IMR-90 (cell line): ENCODE results near the gene AHNAK.

ENCODE experiments used
- CEBPB ChIP-seq: IDR thresholded peaks from 2 replicates; pipeline ENCODE4 v1.6.1; 2012; ENCODE audit warnings: low read depth, low read length, improper control_type of control experiment
- CHD1 ChIP-seq: IDR thresholded peaks from 2 replicates; pipeline ENCODE4 v1.6.1; 2012; ENCODE audit warnings: low read depth, low read length, improper control_type of control experiment
- FOS ChIP-seq: fragments of 150-350 bp; IDR thresholded peaks from 2 replicates; pipeline ENCODE4 v1.6.1; 2016; ENCODE audit warnings: low read depth, low read length
- MAFK ChIP-seq: IDR thresholded peaks from 2 replicates; pipeline ENCODE4 v1.6.1; 2012; ENCODE audit warnings: low read depth, low read length, improper control_type of control experiment
- MXI1 ChIP-seq: IDR thresholded peaks from 2 replicates; pipeline ENCODE4 v1.6.1; 2012; ENCODE audit warnings: low read depth, mild to moderate bottlenecking, low read length, moderate library complexity, borderline replicate concordance
- NFE2L2 ChIP-seq: fragments of 150-350 bp; IDR thresholded peaks from 2 replicates; pipeline ENCODE4 v1.6.1; 2016; ENCODE audit warnings: low read depth, mild to moderate bottlenecking, low read length
- POLR2A ChIP-seq: IDR thresholded peaks from 2 replicates; pipeline ENCODE4 v1.6.1; 2012; ENCODE audit warnings: mild to moderate bottlenecking, low read depth, low read length
- RAD21 ChIP-seq: IDR thresholded peaks from 2 replicates; pipeline ENCODE4 v1.6.1; 2012; ENCODE audit warnings: low read length, improper control_type of control experiment
- RCOR1 ChIP-seq: IDR thresholded peaks from 2 replicates; pipeline ENCODE4 v1.6.1; 2012; ENCODE audit warnings: mild to moderate bottlenecking, low read length, improper control_type of control experiment; ENCODE audit not compliant: insufficient replicate concordance
- TF ChIP-seq, protein P1 (sequence below): conservative IDR thresholded peaks from 2 replicates; pipeline ENCODE4 v1.5.1; 2012; ENCODE audit warnings: mild to moderate bottlenecking, low read depth, low read length, improper control_type of control experiment
- TF ChIP-seq, protein P2 (sequence below): fragments of 150-350 bp; IDR thresholded peaks from 2 replicates; pipeline ENCODE4 v1.6.1; 2017; ENCODE audit warnings: mild to moderate bottlenecking, antibody characterized with exemption, low read length, low read depth

DNA sequence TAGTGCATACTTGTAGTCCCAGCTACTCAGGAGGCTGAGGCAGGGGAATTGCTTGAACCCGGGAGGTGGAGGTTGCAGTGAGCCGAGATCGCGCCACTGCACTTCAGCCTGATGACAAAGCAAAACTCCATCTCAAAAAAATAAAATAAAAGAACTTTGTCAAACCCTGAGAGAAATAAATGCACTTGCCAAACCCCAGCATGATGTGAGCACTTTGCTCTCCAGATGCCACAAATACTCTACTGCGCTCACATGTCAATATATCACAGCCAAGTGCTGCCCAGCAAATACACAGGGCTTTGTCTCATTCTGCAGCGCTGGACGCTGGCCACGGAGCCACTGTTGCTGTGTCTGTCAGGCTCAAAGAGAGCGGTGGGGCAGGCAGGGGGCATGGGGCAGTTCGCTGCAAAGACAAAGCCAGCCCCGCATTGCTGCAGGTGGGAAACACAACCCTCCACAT is 45.1 kb downstream of the AHNAK start:
- TF ChIP-seq RAD21: no peak
- TF ChIP-seq, protein P1, sequence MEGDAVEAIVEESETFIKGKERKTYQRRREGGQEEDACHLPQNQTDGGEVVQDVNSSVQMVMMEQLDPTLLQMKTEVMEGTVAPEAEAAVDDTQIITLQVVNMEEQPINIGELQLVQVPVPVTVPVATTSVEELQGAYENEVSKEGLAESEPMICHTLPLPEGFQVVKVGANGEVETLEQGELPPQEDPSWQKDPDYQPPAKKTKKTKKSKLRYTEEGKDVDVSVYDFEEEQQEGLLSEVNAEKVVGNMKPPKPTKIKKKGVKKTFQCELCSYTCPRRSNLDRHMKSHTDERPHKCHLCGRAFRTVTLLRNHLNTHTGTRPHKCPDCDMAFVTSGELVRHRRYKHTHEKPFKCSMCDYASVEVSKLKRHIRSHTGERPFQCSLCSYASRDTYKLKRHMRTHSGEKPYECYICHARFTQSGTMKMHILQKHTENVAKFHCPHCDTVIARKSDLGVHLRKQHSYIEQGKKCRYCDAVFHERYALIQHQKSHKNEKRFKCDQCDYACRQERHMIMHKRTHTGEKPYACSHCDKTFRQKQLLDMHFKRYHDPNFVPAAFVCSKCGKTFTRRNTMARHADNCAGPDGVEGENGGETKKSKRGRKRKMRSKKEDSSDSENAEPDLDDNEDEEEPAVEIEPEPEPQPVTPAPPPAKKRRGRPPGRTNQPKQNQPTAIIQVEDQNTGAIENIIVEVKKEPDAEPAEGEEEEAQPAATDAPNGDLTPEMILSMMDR: no peak
- TF ChIP-seq, protein P2, sequence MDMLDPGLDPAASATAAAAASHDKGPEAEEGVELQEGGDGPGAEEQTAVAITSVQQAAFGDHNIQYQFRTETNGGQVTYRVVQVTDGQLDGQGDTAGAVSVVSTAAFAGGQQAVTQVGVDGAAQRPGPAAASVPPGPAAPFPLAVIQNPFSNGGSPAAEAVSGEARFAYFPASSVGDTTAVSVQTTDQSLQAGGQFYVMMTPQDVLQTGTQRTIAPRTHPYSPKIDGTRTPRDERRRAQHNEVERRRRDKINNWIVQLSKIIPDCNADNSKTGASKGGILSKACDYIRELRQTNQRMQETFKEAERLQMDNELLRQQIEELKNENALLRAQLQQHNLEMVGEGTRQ: no peak
- TF ChIP-seq POLR2A: no peak
- no peak for TF ChIP-seq FOS
- no peak for TF ChIP-seq CEBPB
- TF ChIP-seq NFE2L2: no peak
- TF ChIP-seq CHD1: no peak
- TF ChIP-seq MXI1: no peak
- no peak for TF ChIP-seq MAFK
- no peak for TF ChIP-seq RCOR1
